Measurements from ENCODE around the gene PIK3R1. TPM values are rescaled to one million over a fixed set of nuclear protein-coding genes. Genes with fewer than 3 reads are reported as not detected.

The PIK3R1 gene
- total and polyA plus RNA-seq, 3 donors from 2014 or later: 16.9 to 63.7 (median 48.1) TPM

GRCh38 chr5:68298479-68298878 lies 82.9 kb downstream of the PIK3R1 start:
- Histone ChIP-seq H3K4me1 (peaks cover 5% of the 10 kb centered on the region), H3K36me3 (ENCODE audit: low read depth, missing control alignments) (no peaks in the 10 kb centered on the region), H3K27ac (no peak overlapping the region), H3K27me3 (no peaks in the 10 kb centered on the region), H3K4me3 (no peak overlapping the region), H3K9me3 (no peaks in the 10 kb centered on the region)
- TF ChIP-seq CTCF (IDR thresholded peaks at IDR 0.05) (no peak), POLR2A (IDR thresholded peaks at IDR 0.05) (no peak)
- 48 to 58% methylated on average over 2 of the region's 2 CpGs for WGBS, 2 donors
- no peak for DNase-seq
- intact Hi-C loops (cut with DNase I; ENCODE audit: low total_unique reads): no loop called here

GRCh38 chr5:68299105-68299504 lies 83.5 kb downstream of the PIK3R1 start:
- WGBS, 2 donors: 57 to 69% methylated on average over 4 of the region's 4 CpGs
- peaks cover 5% of the 10 kb centered on the region for H3K4me1 ChIP-seq
- H3K9me3 ChIP-seq: no peaks in the 10 kb centered on the region
- intact Hi-C loops (cut with DNase I; ENCODE audit: low total_unique reads): no loop called here
- no peaks in the 10 kb centered on the region for H3K36me3 ChIP-seq (ENCODE audit: low read depth, missing control alignments)
- no peak overlapping the region for H3K27ac ChIP-seq
- no peak for DNase-seq
- no peak overlapping the region for H3K4me3 ChIP-seq
- TF ChIP-seq CTCF (IDR thresholded peaks at IDR 0.05) (no peak), POLR2A (IDR thresholded peaks at IDR 0.05) (no peak)
- H3K27me3 ChIP-seq: no peaks in the 10 kb centered on the region

GRCh38 chr5:68299575-68299974 lies 84.0 kb downstream of the PIK3R1 start:
- Histone ChIP-seq H3K9me3 (no peaks in the 10 kb centered on the region), H3K4me3 (no peak overlapping the region), H3K27ac (no peak overlapping the region), H3K27me3 (no peaks in the 10 kb centered on the region), H3K36me3 (ENCODE audit: low read depth, missing control alignments) (no peaks in the 10 kb centered on the region), H3K4me1 (peaks cover 5% of the 10 kb centered on the region)
- DNase-seq: no peak
- intact Hi-C loops (cut with DNase I; ENCODE audit: low total_unique reads): no loop called here
- WGBS, 2 donors: 87 to 95% methylated on average over 3 of the region's 3 CpGs
- TF ChIP-seq CTCF (IDR thresholded peaks at IDR 0.05): no peak

GRCh38 chr5:68303038-68303738 lies 87.6 kb downstream of the PIK3R1 start:
- Histone ChIP-seq H3K9me3 (no peaks in the 10 kb centered on the region), H3K27me3 (no peaks in the 10 kb centered on the region), H3K4me3 (no peak overlapping the region), H3K36me3 (ENCODE audit: low read depth, missing control alignments) (no peaks in the 10 kb centered on the region), H3K4me1 (peaks cover 5% of the 10 kb centered on the region), H3K27ac (no peak overlapping the region)
- intact Hi-C loops (cut with DNase I; ENCODE audit: low total_unique reads): no loop called here
- TF ChIP-seq CTCF (IDR thresholded peaks at IDR 0.05) (no peak), POLR2A (IDR thresholded peaks at IDR 0.05) (no peak)
- no peak for DNase-seq
- WGBS, 2 donors: 73 to 75% methylated on average over 3 of the region's 3 CpGs
